Heart left ventricle (tissue), 13 donors: Measurements from ENCODE around the gene SMPD3.

Experiments used
- POLR2A ChIP-seq, 2 donors: fragments of 450-650 bp; IDR thresholded peaks; one replicate each; pipeline ENCODE4 v1.6.1; 2017; ENCODE audit warnings: antibody characterized with exemption in 2 of 2, mild to moderate bottlenecking in 2 of 2, moderate library complexity in 2 of 2
- TF ChIP-seq, protein P1 (sequence below), 12 donors: fragments of 200-600 bp; sonication (generic) in 4 of 12; IDR thresholded peaks; one replicate each; pipeline versions ENCODE4 v1.5.0 to v1.8.0; 2018 to 2022; ENCODE audit warnings: antibody characterized with exemption in 12 of 12, mild to moderate bottlenecking in 5 of 12
- donor health status: ischemic (EF 13 %, LVEDD 7.1; RV severe dilation, severe dysfunction).
- donor health status: DM: no; HTN: yes; CAD: no.
- donor health status: DM: no; HTN: no; CAD: no.
- donor health status: ischemic (EF 25% LVEDD 6.9; RV normal size, moderate dysfunction).
- donor health status: ischemic (EF 25% LVEDD 5.7; RV mildly dilated, moderate dysfunction).
- donor health status: ischemic (EF 35%, LVEDD 5.7; RV mildly dilated, moderate dysfunction).
- donor health status: nonischemic (EF 11% LVEDD 7.7; RV severe dilation, severe dysfunction).
- donor health status: DM: yes; HTN: yes; CAD: no.
- donor health status: PGD.
- donor health status: ischemic (EF 29% LVEDD 5.4; RV normal size, mild dysfunction).
- donor health status: nonischemic (EF 23%, LVEDD 6.1; RV moderate dilation, normal function).

DNA sequence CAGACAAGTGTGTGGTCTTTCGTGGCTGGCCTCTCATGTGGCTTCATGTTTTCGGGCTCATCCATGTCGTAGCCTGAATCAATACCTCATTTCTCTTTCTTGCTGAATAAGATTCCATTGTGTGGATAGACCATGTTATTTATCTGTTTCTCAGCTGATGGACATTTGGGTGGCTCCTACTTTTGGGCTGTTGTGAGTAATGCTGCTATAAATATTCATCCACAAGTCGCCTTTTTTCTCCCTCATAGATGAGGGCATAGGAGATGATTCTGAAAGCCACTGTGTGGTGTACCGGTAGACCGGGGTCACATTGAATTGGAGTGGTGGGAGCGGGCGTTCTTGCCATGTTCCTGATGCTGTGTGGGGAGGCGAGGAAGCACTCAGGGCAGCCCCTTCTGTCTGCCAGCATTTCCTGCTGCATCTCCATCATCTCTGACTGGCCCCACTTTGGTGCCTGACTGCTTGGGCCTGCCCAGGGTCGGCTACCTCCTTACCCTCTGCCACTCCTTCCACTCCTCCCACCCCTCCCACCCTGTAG is 97.4 kb downstream of the SMPD3 start:
- TF ChIP-seq, protein P1, sequence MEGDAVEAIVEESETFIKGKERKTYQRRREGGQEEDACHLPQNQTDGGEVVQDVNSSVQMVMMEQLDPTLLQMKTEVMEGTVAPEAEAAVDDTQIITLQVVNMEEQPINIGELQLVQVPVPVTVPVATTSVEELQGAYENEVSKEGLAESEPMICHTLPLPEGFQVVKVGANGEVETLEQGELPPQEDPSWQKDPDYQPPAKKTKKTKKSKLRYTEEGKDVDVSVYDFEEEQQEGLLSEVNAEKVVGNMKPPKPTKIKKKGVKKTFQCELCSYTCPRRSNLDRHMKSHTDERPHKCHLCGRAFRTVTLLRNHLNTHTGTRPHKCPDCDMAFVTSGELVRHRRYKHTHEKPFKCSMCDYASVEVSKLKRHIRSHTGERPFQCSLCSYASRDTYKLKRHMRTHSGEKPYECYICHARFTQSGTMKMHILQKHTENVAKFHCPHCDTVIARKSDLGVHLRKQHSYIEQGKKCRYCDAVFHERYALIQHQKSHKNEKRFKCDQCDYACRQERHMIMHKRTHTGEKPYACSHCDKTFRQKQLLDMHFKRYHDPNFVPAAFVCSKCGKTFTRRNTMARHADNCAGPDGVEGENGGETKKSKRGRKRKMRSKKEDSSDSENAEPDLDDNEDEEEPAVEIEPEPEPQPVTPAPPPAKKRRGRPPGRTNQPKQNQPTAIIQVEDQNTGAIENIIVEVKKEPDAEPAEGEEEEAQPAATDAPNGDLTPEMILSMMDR (IDR thresholded peaks at IDR 0.05): no peak
- no peak for TF ChIP-seq POLR2A (IDR thresholded peaks at IDR 0.05)
